Fibroblast of the conjunctiva (primary cell): ENCODE measurements around the gene RACGAP1.
"Not testable (repeated sequence)": the region's sequence is repeated elsewhere in the genome, so short reads cannot be mapped to it uniquely, and the experiment has no call there.

ENCODE experiments used
- DNase-seq: peaks from one replicate; pipeline ENCODE4 v3.0.0-alpha.2; 2010; ENCODE audit warnings: low read depth

Gene RACGAP1

GRCh38 chr12:49986476-49986875 is 38.8 kb downstream of the RACGAP1 start:
- DNase-seq, result not testable (repeated sequence)

- no peak for DNase-seq
Measured at GRCh38 chr12:49985981-49986380, 39.3 kb downstream of the RACGAP1 start.

GRCh38 chr12:49984476-49985359 is 40.6 kb downstream of the RACGAP1 start:
- no peak for DNase-seq

DNA sequence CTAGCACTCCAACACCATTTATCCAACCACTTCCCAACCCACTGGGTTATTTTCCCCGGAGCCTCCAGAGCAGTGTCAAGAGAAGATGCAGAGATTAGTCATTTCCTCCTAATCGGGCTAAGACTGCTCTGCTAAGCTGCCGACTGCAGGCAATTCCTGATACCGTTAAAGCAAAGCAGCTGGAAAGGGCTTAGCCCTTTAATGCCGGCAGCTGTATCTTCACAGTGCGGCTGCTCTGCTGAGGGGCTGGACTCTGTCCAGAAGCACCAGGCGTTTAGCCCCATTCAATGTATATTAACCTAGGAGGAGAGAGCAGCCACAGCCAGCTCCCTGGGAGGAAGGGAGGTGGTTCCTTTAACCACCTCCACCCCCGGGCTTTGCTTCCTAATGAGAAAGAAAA is 41.4 kb downstream of the RACGAP1 start:
- peak; percentile 72 for DNase-seq

DNA sequence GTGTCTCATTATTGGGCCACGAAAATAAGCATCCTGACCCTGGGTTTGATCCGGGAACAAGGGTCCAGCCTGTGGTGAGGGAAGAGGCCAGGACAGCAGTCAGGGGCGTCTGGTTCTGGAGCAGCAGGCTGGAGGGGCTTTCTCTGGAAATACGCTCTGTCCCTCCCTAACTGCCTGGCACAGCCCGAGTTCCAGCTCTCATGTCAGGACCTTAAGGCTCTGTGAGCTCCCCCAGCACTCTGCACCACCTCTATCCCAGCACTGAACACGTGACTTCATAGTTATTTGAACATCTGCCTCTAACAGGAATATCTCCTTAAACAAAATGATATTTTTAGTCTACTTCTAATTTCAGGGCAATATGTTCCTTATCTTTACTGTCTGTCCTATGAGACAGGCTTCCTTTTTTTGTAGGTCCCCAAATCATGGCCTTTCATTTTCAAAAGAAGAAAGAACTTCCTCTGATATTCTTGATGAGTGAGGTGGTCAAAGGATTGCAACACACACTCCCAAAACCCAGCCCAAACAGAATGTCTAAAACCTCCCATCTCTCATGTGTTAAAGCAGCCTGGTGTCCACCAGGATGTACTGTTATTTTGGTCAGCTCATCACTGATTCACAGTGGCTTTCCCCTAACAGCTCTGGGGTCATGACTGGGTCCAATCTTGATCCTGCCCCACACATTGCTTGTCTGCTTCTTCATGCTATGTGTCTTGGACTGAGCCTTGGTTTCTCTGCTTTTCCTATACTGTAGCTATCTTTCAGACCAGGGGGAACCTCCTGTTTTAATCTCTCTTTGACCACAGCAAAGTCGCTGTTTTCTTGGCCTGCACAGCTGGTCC is 42.8 kb downstream of the RACGAP1 start:
- DNase-seq, result no peak

GRCh38 chr12:49980501-49981349 is 44.6 kb downstream of the RACGAP1 start:
- no peak for DNase-seq

GRCh38 chr12:49979791-49980190 is 45.5 kb downstream of the RACGAP1 start:
- DNase-seq, result no peak

DNA sequence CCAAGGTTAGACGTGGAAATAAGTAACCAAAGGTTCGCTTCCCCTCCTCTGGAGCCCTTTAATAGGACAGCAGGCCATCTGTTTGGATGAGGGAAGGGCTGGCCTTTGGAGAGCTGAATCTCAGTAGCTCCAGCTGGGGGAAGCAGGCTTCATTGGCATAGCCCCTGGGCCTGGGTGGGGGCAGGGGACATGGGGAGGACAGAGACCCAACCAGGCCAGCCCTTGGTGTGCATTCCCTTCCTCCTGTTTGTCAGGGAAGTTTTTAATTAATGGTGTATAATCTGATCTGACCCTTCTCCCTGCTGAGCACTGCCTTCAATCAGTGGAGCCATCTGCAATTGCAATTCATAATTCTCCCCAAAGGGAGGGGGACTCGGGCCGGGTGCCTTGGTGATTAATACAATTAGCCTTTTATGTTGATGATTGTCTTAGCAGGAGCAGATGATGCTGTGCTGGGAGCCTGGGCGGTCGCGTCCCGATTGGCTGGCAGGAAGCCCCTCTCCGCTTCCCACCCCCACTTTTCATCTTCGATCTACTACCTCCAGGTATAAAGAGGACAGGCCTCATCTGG is 46.2 kb downstream of the RACGAP1 start:
- no peak for DNase-seq

DNA sequence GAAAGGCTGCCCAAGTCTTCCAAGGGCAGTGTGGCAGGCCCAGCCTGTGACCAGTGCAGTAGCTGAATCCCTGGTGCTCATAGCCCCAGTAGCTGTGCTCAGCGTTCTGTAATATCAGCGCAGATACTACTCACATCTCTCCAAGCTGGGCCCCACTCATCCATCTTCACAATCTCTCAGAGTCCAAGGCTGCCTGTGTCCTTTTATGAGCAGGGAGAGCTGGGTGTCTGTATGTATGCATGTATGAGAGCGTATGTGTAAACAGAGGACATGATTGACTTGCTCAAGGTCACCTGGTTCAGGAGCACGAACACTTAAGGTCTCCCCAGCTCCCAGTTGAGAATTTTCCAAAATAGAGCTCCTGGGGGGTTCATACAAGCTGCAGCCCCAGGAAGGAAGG is 47.2 kb downstream of the RACGAP1 start:
- DNase-seq, result no peak

DNA sequence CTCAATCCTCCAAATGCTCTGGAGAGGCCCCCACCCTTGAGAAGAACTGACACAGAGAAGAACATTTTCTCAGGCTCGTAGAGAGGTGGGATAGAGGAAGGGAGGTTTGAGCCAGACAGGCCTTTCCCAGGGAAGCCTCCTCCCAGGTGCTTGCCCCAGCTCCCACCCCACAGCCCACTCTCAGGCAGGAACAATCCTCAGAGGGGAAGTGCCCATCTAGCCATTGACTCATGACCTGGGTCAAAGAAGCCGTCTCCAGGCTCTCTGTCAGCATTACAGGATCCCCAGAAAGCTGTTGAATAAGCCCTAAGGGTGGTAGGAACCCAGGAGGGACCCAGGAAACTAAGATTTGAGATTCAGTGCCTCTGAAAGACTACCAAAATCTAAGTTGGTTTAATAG is 48.7 kb downstream of the RACGAP1 start:
- no peak for DNase-seq

- DNase-seq, result no peak
Measured at GRCh38 chr12:49975318-49975761, 50.0 kb downstream of the RACGAP1 start.

- no peak for DNase-seq
Measured at GRCh38 chr12:49974677-49975317, 50.5 kb downstream of the RACGAP1 start.

DNA sequence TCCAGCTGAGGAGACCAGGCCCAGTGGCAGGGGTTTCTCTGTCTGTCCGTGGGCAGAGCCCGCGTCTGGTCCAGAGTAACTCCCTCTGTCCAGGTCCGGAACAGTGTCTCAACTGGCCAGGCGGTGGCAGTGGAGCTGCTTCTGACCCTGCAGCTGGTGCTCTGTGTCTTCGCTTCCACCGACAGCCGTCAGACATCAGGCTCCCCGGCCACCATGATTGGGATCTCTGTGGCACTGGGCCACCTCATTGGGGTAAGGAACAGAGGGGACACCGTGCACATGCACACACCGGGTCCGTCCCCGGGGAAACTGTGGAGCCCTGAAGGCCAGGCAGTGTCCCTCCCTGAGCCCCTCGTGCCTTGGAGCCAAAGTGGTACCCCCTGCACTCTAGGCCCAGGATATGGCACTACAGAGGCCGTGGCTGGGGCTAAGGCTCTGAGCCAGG is 51.0 kb downstream of the RACGAP1 start:
- peak; percentile 52 for DNase-seq

- DNase-seq, result no peak
Measured at GRCh38 chr12:49973361-49973830, 51.9 kb downstream of the RACGAP1 start.

DNA sequence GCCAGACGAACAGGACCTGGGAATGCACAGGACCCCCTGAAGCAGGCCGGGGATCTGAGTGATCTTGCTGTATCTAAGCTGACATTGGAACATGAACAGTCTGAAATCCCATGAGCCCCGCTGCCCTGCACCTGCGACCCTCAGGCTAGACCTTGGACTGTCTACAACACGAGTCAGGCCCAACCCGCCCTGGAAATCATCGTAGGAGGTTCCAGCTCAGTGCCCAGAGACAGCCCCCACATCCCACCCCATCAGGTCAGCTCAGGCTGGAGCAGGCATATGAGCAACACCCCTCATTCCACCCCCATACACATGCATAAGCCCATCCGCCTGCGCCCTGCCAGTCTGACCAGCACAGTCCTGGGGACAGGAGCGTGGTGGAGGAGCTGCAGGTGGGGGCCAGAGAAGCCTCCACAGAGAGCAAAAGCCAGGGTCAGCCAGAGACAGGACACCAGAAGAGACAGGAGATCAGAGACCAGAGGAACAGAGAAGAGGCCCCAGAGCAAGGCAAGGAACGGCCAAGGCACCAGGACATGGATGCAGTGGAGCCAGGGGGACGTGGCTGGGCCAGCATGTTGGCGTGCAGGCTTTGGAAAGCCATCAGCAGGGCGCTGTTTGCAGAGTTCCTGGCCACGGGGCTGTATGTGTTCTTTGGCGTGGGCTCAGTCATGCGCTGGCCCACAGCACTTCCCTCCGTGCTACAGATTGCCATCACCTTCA is 52.5 kb downstream of the RACGAP1 start, which contains the start of gene AQP6:
AQP6 (plus strand) TSS at position 307 of the 720 bp plus-strand sequence; CDS start at position 534, 227 bp downstream.
- no peak for DNase-seq

GRCh38 chr12:49972129-49972528 is 53.2 kb downstream of the RACGAP1 start:
- DNase-seq, result no peak

- DNase-seq, result no peak
Measured at GRCh38 chr12:49971141-49971540, 54.2 kb downstream of the RACGAP1 start.

- DNase-seq, result no peak
Measured at GRCh38 chr12:49970658-49971057, 54.6 kb downstream of the RACGAP1 start.

- no peak for DNase-seq
Measured at GRCh38 chr12:49969651-49970429, 55.5 kb downstream of the RACGAP1 start.
